T-cell (primary cell): ENCODE measurements around the gene USP48. TPM values are rescaled to one million over a fixed set of nuclear protein-coding genes. Genes with fewer than 3 reads are reported as not detected.

Experiments used
- ATAC-seq, 4 experiments: fragments of 200-7000 bp in 3 of 4; fragments of 150-1000 bp in 1 of 4; cut with Tn5 transposase; replicated peaks in 1 of 4; 1 replicate in 3 of 4; 2 replicates in 1 of 4; pipeline ENCODE4 v1.10.0; 2021; ENCODE audit warnings: moderate library complexity in 3 of 4, mild to moderate bottlenecking in 2 of 4, moderate number of reproducible peaks in 1 of 4
- CTCF ChIA-PET, 2 donors: fragments of 300-600 bp; sonication (Branson Sonifier 250); formaldehyde crosslinking; loops; one replicate each; lab custom pipeline; 2022; ENCODE audit warnings: antibody characterized with exemption in 2 of 2; lab: Charles Lee
- POLR2A ChIA-PET, 2 donors: fragments of 300-600 bp; sonication (Branson Sonifier 250); formaldehyde crosslinking; loops; one replicate each; lab custom pipeline; 2022; ENCODE audit warnings: antibody characterized with exemption in 2 of 2; lab: Charles Lee
- DNase-seq, 35 experiments: peaks; one replicate each; pipeline versions ENCODE4 v3.0.0 to v3.0.0-alpha.2; 2013 to 2023
- H3K27ac ChIP-seq: one replicate; pipeline ENCODE4 v1.5.1; 2013; ENCODE audit warnings: low read length
- H3K27me3 ChIP-seq, 2 experiments: replicated peaks in 1 of 2; 1 replicate in 1 of 2; 2 replicates in 1 of 2; pipeline versions ENCODE4 v1.6.1 to v1.7.0; 2013; ENCODE audit warnings: low read length in 1 of 2, mixed read lengths in 1 of 2; ENCODE audit not compliant: control insufficient read depth in 2 of 2, insufficient read depth in 2 of 2; ENCODE audit errors: extremely low read depth in 1 of 2
- H3K36me3 ChIP-seq, 2 donors: 1 replicate in 1 of 2; 2 replicates in 1 of 2; pipeline versions ENCODE4 v1.6.1 to v1.7.0; 2013; ENCODE audit warnings: low read length in 1 of 2; ENCODE audit not compliant: control insufficient read depth in 2 of 2, insufficient read depth in 1 of 2; ENCODE audit errors: extremely low read depth in 1 of 2
- H3K4me1 ChIP-seq, 2 experiments: 1 replicate in 1 of 2; 2 replicates in 1 of 2; pipeline versions ENCODE4 v1.6.1 to v1.7.0; 2013; ENCODE audit warnings: low read length in 2 of 2, mixed read lengths in 1 of 2; ENCODE audit not compliant: insufficient read depth in 2 of 2, control insufficient read depth in 1 of 2; ENCODE audit errors: extremely low read depth in 1 of 2
- H3K4me3 ChIP-seq, 2 donors: 1 replicate in 1 of 2; 2 replicates in 1 of 2; pipeline versions ENCODE4 v1.5.1 to v1.7.0; 2013; ENCODE audit warnings: mild to moderate bottlenecking in 2 of 2, low read length in 1 of 2, moderate library complexity in 1 of 2; ENCODE audit not compliant: control insufficient read depth in 1 of 2; ENCODE audit errors: extremely low read depth in 1 of 2
- H3K9me3 ChIP-seq: 2 replicates; pipeline ENCODE4 v1.7.0; 2013
- H3K27ac Mint-ChIP-seq, 2 donors: one replicate each; pipeline ENCODE4 v1.8.0; 2020 to 2021; ENCODE audit warnings: mild to moderate bottlenecking in 2 of 2, mixed read lengths in 2 of 2
- H3K27me3 Mint-ChIP-seq, 2 donors: one replicate each; pipeline ENCODE4 v1.8.0; 2021 to 2022; ENCODE audit warnings: mixed read lengths in 2 of 2
- H3K36me3 Mint-ChIP-seq: one replicate; pipeline ENCODE4 v1.8.0; 2021; ENCODE audit warnings: mixed read lengths
- H3K4me1 Mint-ChIP-seq, 3 donors: one replicate each; pipeline ENCODE4 v1.8.0; 2020 to 2022; ENCODE audit warnings: mixed read lengths in 3 of 3, mild to moderate bottlenecking in 1 of 3
- H3K4me3 Mint-ChIP-seq, 3 donors: one replicate each; pipeline ENCODE4 v1.8.0; 2020 to 2022; ENCODE audit warnings: mild to moderate bottlenecking in 3 of 3, mixed read lengths in 3 of 3, moderate library complexity in 3 of 3
- H3K9me3 Mint-ChIP-seq, 3 donors: one replicate each; pipeline ENCODE4 v1.8.0; 2020 to 2022; ENCODE audit warnings: mixed read lengths in 3 of 3
- WGBS: methylation state at CpG from one replicate; pipeline ENCODE4 v1.1.5; 2013; ENCODE audit warnings: missing lambda C conversion rate; ENCODE audit not compliant: insufficient coverage; 5-methylcytosine and 5-hydroxymethylcytosine counted together
- total RNA-seq, 35 experiments: library from RNA in 6 of 35; stranded (reverse) in 6 of 35; fragments of 120-200 nt in 1 of 35; gene quantifications; one replicate each; pipeline versions ENCODE4 v1.2.1 to v1.2.4 and lab custom pipeline; 2013 to 2026

USP48 gene
- total RNA-seq, 5 donors from 2014 or later (not counting 1 experiment from before 2014, with no cell fraction given): 65.8 to 95.6 (median 77.5) TPM

- no peaks in the 10 kb centered on the region for H3K36me3 Mint-ChIP-seq
- H3K4me3 ChIP-seq: no peak overlapping the region
- peaks cover 6 to 20% of the 10 kb centered on the region in 2 experiments for H3K4me1 ChIP-seq
- H3K27ac Mint-ChIP-seq: no peak overlapping the region
- ChIA-PET POLR2A (no interaction called here), CTCF (no interaction called here)
- H3K27me3 Mint-ChIP-seq: peaks cover 15 to 24% of the 10 kb centered on the region in 2 donors
- DNase-seq (no peak), ATAC-seq (no peak)
- H3K27me3 ChIP-seq: peaks cover 2 to 64% of the 10 kb centered on the region in 2 experiments
- no peaks in the 10 kb centered on the region for H3K9me3 ChIP-seq
- peaks cover 15 to 18% (median 15%) of the 10 kb centered on the region in 3 donors for H3K4me1 Mint-ChIP-seq
- H3K27ac ChIP-seq: no peak overlapping the region
- H3K4me3 Mint-ChIP-seq: peak overlapping the region in 2 of 3 donors; percentile 17 to 87
- H3K9me3 Mint-ChIP-seq: no peaks in the 10 kb centered on the region
- 83% methylated on average over 9 of the region's 9 CpGs for WGBS
- no peaks in the 10 kb centered on the region for H3K36me3 ChIP-seq
These were observed 132.5 kb downstream of the USP48 start for GRCh38 chr1:21650400-21650799.

- Histone ChIP-seq H3K27me3 (peaks cover 2 to 75% of the 10 kb centered on the region in 2 experiments), H3K9me3 (no peaks in the 10 kb centered on the region), H3K36me3 (no peaks in the 10 kb centered on the region), H3K27ac (no peak overlapping the region), H3K4me3 (no peak overlapping the region), H3K4me1 (peaks cover 6 to 20% of the 10 kb centered on the region in 2 experiments)
- DNase-seq (no peak), ATAC-seq (no peak)
- no CpG with 5 or more reads among the region's 2 CpGs for WGBS
- ChIA-PET CTCF (no interaction called here), POLR2A (no interaction called here)
- Mint-ChIP-seq H3K27me3 (peaks cover 15 to 25% of the 10 kb centered on the region in 2 donors), H3K27ac (no peak overlapping the region), H3K9me3 (no peaks in the 10 kb centered on the region), H3K36me3 (no peaks in the 10 kb centered on the region), H3K4me3 (peak overlapping the region in 2 of 3 donors; percentile 13 to 31), H3K4me1 (peaks cover 15 to 18% (median 15%) of the 10 kb centered on the region in 3 donors)
These were observed 133.6 kb downstream of the USP48 start for GRCh38 chr1:21649315-21649714.

DNA sequence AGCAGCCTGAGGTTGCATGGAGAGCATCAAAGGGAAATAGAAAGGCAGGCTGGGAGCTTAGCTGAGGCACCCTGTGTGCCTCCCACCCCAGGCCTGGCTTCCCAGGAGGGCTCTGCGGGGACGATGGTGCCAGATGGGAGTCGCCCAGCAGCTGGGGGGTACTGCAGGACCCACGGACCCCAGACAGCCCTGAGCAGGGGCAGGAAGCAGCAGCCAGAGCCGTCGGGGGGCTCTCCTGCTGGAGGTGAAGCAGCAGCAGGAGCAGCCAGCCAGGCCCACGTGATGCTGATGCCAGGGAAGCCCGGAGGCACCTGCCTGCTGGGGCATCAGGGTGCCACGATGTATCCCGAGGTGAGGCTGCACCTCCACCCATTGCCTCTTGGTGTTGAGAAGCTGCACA lies 134.2 kb downstream of the USP48 start:
- DNase-seq: no peak
- POLR2A ChIA-PET: no interaction called here
- Mint-ChIP-seq H3K27me3 (peaks cover 19 to 29% of the 10 kb centered on the region in 2 donors), H3K4me3 (peak overlapping the region in 2 of 3 donors; percentile 13 to 31), H3K4me1 (peaks cover 15 to 18% (median 15%) of the 10 kb centered on the region in 3 donors), H3K36me3 (no peaks in the 10 kb centered on the region), H3K27ac (no peak overlapping the region), H3K9me3 (no peaks in the 10 kb centered on the region)
- CTCF ChIA-PET: no interaction called here
- Histone ChIP-seq H3K4me3 (no peak overlapping the region), H3K27me3 (peaks cover 2 to 80% of the 10 kb centered on the region in 2 experiments), H3K36me3 (no peaks in the 10 kb centered on the region), H3K27ac (no peak overlapping the region), H3K9me3 (no peaks in the 10 kb centered on the region), H3K4me1 (peaks cover 6 to 20% of the 10 kb centered on the region in 2 experiments)
- 46% methylated on average over 10 of the region's 10 CpGs for WGBS
- ATAC-seq: no peak

GRCh38 chr1:21648352-21648730 lies 134.6 kb downstream of the USP48 start:
- Mint-ChIP-seq H3K36me3 (no peaks in the 10 kb centered on the region), H3K27me3 (peaks cover 23 to 29% of the 10 kb centered on the region in 2 donors), H3K27ac (no peak overlapping the region), H3K9me3 (no peaks in the 10 kb centered on the region), H3K4me1 (peaks cover 15 to 18% (median 15%) of the 10 kb centered on the region in 3 donors), H3K4me3 (no peak overlapping the region)
- CTCF ChIA-PET: no interaction called here
- H3K9me3 ChIP-seq: no peaks in the 10 kb centered on the region
- no peaks in the 10 kb centered on the region for H3K36me3 ChIP-seq
- H3K4me3 ChIP-seq: no peak overlapping the region
- POLR2A ChIA-PET: no interaction called here
- H3K27ac ChIP-seq: no peak overlapping the region
- H3K4me1 ChIP-seq: peaks cover 6 to 20% of the 10 kb centered on the region in 2 experiments
- DNase-seq: no peak
- WGBS: 41% methylated on average over 3 of the region's 4 CpGs
- ATAC-seq: no peak
- H3K27me3 ChIP-seq: peaks cover 2 to 81% of the 10 kb centered on the region in 2 experiments

DNA sequence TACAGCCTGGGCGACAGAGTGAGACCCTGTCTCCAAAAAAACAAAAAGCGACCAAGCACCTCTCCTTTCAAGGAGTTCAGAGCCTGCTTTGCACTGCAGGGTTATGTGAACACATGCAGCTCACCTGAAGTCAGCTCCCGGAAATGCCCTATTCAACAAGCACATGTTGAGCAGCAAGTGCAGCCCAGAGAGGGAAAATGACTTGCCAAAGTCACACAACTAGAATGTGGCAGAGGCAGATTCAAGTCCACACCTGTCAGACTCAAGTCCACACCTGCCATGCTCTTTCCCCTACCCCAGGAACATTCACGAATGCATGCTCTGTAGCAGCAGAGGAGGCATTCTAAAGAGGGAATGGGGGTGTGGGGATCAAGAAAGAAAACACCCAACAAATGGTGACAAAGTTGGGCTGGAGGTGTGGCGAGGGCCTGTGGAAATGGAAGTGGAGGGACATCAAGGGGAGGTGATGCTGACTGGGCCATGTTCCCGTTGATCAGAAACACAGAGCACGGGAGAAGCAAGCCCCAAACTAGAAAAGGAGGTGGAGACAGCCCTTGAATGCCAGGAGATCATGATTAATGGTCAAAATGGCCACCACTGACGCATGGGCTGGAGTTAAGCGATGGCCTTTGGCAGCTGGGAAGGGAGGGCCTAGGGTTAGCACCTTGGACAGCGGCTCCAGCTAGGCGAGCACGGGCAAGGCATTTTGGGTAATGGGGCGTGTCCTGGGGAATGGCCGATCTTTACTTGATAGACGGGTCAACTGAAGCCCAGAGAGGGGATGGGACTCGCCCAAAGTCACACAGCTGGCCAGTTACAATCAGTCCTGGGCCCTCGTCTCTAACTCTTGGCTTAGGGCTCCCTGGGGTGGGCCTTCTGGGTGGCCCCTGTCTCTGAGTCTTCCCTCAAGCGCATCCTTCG lies 135.3 kb downstream of the USP48 start:
- POLR2A ChIA-PET: no interaction called here
- H3K27me3 ChIP-seq: peaks cover 2 to 82% of the 10 kb centered on the region in 2 experiments
- no peak overlapping the region for H3K27ac ChIP-seq
- 37% methylated on average over 18 of the region's 19 CpGs for WGBS
- H3K4me1 ChIP-seq: peaks cover 6 to 20% of the 10 kb centered on the region in 2 experiments
- no peak overlapping the region for H3K27ac Mint-ChIP-seq
- CTCF ChIA-PET: no interaction called here
- no peaks in the 10 kb centered on the region for H3K36me3 ChIP-seq
- no peaks in the 10 kb centered on the region for H3K36me3 Mint-ChIP-seq
- ATAC-seq (no peak), DNase-seq (peak in 5 of 35 experiments; percentile 15 to 38 (median 19))
- H3K4me1 Mint-ChIP-seq: peaks cover 13 to 16% (median 14%) of the 10 kb centered on the region in 3 donors
- peaks cover 23 to 32% of the 10 kb centered on the region in 2 donors for H3K27me3 Mint-ChIP-seq
- no peaks in the 10 kb centered on the region for H3K9me3 ChIP-seq
- H3K9me3 Mint-ChIP-seq: no peaks in the 10 kb centered on the region
- H3K4me3 ChIP-seq: no peak overlapping the region
- no peak overlapping the region for H3K4me3 Mint-ChIP-seq

DNA sequence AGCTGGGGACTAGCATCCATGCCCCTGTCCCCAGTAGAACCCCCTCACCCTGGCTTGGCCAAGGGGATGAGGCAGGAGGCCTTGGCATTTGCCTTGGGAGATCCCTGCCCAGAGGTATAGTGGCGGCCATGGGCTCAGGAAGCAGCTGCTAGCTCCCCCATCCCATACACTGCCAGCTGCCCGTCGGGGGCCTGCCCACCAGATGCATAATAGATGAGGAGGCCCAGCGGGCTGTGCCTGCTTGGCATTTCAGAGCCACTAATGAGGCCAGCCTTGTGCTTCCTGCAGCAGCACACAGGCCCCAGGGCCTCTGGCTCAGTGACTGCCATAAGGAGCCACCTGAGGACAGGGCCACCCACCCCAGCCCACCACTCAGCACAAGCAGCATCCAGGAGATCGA lies 137.4 kb downstream of the USP48 start:
- CTCF ChIA-PET: no interaction called here

More for the DNA sequence above, 137.4 kb downstream of the USP48 start:
- DNase-seq (no peak), ATAC-seq (no peak)
- Histone ChIP-seq H3K4me1 (peaks cover 0 to 5% of the 10 kb centered on the region in 2 experiments), H3K36me3 (no peaks in the 10 kb centered on the region), H3K4me3 (no peak overlapping the region), H3K27ac (no peak overlapping the region), H3K9me3 (no peaks in the 10 kb centered on the region), H3K27me3 (peaks cover 2 to 81% of the 10 kb centered on the region in 2 experiments)
- Mint-ChIP-seq H3K4me1 (no peaks in the 10 kb centered on the region), H3K27ac (no peak overlapping the region), H3K27me3 (peaks cover 32 to 35% of the 10 kb centered on the region in 2 donors), H3K36me3 (no peaks in the 10 kb centered on the region), H3K9me3 (no peaks in the 10 kb centered on the region), H3K4me3 (no peak overlapping the region)
- WGBS: 41% methylated on average over 4 of the region's 5 CpGs
- POLR2A ChIA-PET: no interaction called here
